WTC11 (cell line): ENCODE measurements around the gene IFIT1. TPM values are rescaled to one million over a fixed set of nuclear protein-coding genes. Genes with fewer than 3 reads are reported as not detected.
A peak's percentile ranks its signal among the peaks of the same experiment; 100 is the strongest.

Experiments
- ATAC-seq: fragments of 200-7000 bp; cut with Tn5 transposase; 2 replicates; pipeline ENCODE4 v1.10.0; 2021; ENCODE audit warnings: mild to moderate bottlenecking, moderate library complexity
- CTCF ChIA-PET: fragments of 300-600 bp; sonication (Branson Sonifier 250); formaldehyde crosslinking; loops from one replicate; lab custom pipeline; 2021; ENCODE audit warnings: antibody characterized with exemption; lab: Charles Lee
- POLR2A ChIA-PET: fragments of 350-600 bp; sonication (Branson Sonifier 250); formaldehyde crosslinking; loops from one replicate; lab custom pipeline; 2021; ENCODE audit warnings: antibody characterized with exemption; lab: Charles Lee
- DNase-seq: peaks from one replicate; pipeline ENCODE4 v3.0.0; 2021; ENCODE audit warnings: low spot score
- H3K27ac Mint-ChIP-seq: 2 replicates; pipeline ENCODE4 v1.8.0; 2021; ENCODE audit warnings: mixed read lengths
- H3K27me3 Mint-ChIP-seq: 2 replicates; pipeline ENCODE4 v1.8.0; 2021; ENCODE audit warnings: low read depth, mild to moderate bottlenecking, moderate library complexity, mixed read lengths
- H3K36me3 Mint-ChIP-seq: 2 replicates; pipeline ENCODE4 v1.8.0; 2021; ENCODE audit warnings: mixed read lengths
- H3K4me1 Mint-ChIP-seq: 2 replicates; pipeline ENCODE4 v1.8.0; 2022; ENCODE audit warnings: mixed read lengths
- H3K4me3 Mint-ChIP-seq: 2 replicates; pipeline ENCODE4 v1.8.0; 2021; ENCODE audit warnings: mild to moderate bottlenecking, moderate library complexity, mixed read lengths
- H3K9me3 Mint-ChIP-seq: 2 replicates; pipeline ENCODE4 v1.8.0; 2021; ENCODE audit warnings: mixed read lengths
- AR ChIP-seq: fragments of 250-450 bp; sonication (Bioruptor Pico); IDR thresholded peaks from 2 replicates; pipeline ENCODE4 v1.9.0; 2021; ENCODE audit warnings: mild to moderate bottlenecking
- CREB1 ChIP-seq: sonication (generic); formaldehyde crosslinking; IDR thresholded peaks from 2 replicates; pipeline ENCODE4 v1.8.0; 2023; ENCODE audit warnings: mild to moderate bottlenecking, missing genetic modification reagents
- EMX1 ChIP-seq: fragments of 250-450 bp; sonication (Bioruptor Pico); IDR thresholded peaks from 2 replicates; pipeline ENCODE4 v1.8.0; 2021; ENCODE audit warnings: mild to moderate bottlenecking
- ERG ChIP-seq: fragments of 250-450 bp; sonication (Bioruptor Pico); IDR thresholded peaks from 2 replicates; pipeline ENCODE4 v1.8.0; 2021; ENCODE audit warnings: mild to moderate bottlenecking
- FOXP1 ChIP-seq: sonication (generic); formaldehyde crosslinking; IDR thresholded peaks from 2 replicates; pipeline ENCODE4 v1.8.0; 2022; ENCODE audit warnings: missing genetic modification reagents, mild to moderate bottlenecking, moderate library complexity, borderline replicate concordance
- HMGXB4 ChIP-seq: sonication (generic); formaldehyde crosslinking; IDR thresholded peaks from 2 replicates; pipeline ENCODE4 v1.8.1; 2023; ENCODE audit warnings: mild to moderate bottlenecking, moderate library complexity, missing genetic modification reagents
- IRF2 ChIP-seq: sonication (generic); formaldehyde crosslinking; IDR thresholded peaks from 2 replicates; pipeline ENCODE4 v1.8.0; 2022; ENCODE audit warnings: low read depth, missing genetic modification reagents, borderline replicate concordance
- STAT6 ChIP-seq: sonication (generic); formaldehyde crosslinking; conservative IDR thresholded peaks from 2 replicates; pipeline ENCODE4 v1.8.1; 2023; ENCODE audit warnings: mild to moderate bottlenecking, low read depth, missing genetic modification reagents, moderate library complexity
- TCF7 ChIP-seq: sonication (generic); formaldehyde crosslinking; IDR thresholded peaks from 2 replicates; pipeline ENCODE4 v1.8.0; 2022; ENCODE audit warnings: mild to moderate bottlenecking, low read depth, missing genetic modification reagents, moderate library complexity
- ZBTB21 ChIP-seq: sonication (generic); formaldehyde crosslinking; IDR thresholded peaks from 2 replicates; pipeline ENCODE4 v1.8.1; 2023; ENCODE audit warnings: mild to moderate bottlenecking, missing genetic modification reagents, borderline replicate concordance
- ZNF416 ChIP-seq: fragments of 250-450 bp; sonication (Bioruptor Pico); IDR thresholded peaks from 2 replicates; pipeline ENCODE4 v1.9.0; 2021; ENCODE audit warnings: mild to moderate bottlenecking, inconsistent platforms
- ZNF671 ChIP-seq: fragments of 250-450 bp; sonication (Bioruptor Pico); IDR thresholded peaks from 2 replicates; pipeline ENCODE4 v1.8.0; 2021; ENCODE audit warnings: mild to moderate bottlenecking
- ZSCAN18 ChIP-seq: fragments of 250-450 bp; sonication (Bioruptor Pico); IDR thresholded peaks from 2 replicates; pipeline ENCODE4 v2.1.2; 2022; ENCODE audit warnings: mild to moderate bottlenecking, moderate library complexity
- total RNA-seq: library from RNA; stranded (reverse); gene quantifications from 3 replicates; pipeline ENCODE4 v1.2.3, GENCODE V29; 2021

Gene IFIT1
- total RNA-seq, 1 experiment from 2014 or later: 1.5 TPM

GRCh38 chr10:89431977-89432376, 39.6 kb downstream of the IFIT1 start:
- peak overlapping the region; percentile 54; the same call in 1 of the 2 replicates for H3K27ac Mint-ChIP-seq
- CTCF ChIA-PET: interaction anchor here (1.1 to 1.7 kb wide), 2 partner anchors 102 to 131 kb away, joined by 3 to 5 read pairs; no protein-coding TSS in a partner anchor

GRCh38 chr10:89438525-89438924, 46.1 kb downstream of the IFIT1 start:
- peaks cover 7% of the 10 kb centered on the region; the same call in 1 of the 2 replicates for H3K9me3 Mint-ChIP-seq

More at GRCh38 chr10:89431977-89432376, 39.6 kb downstream of the IFIT1 start:
- ATAC-seq (no peak), DNase-seq (no peak)
- peaks cover 63% of the 10 kb centered on the region for H3K4me1 Mint-ChIP-seq
- TF ChIP-seq CREB1 (CRISPR knock-in tag) (no peak), ZSCAN18 (CRISPR knock-in tag) (no peak), ERG (CRISPR knock-in tag) (no peak), IRF2 (CRISPR knock-in tag) (no peak), TCF7 (CRISPR knock-in tag) (no peak), ZNF671 (CRISPR knock-in tag) (no peak), ZNF416 (CRISPR knock-in tag) (no peak), STAT6 (no peak), AR (CRISPR knock-in tag) (no peak)
- no peaks in the 10 kb centered on the region for H3K27me3 Mint-ChIP-seq
- H3K9me3 Mint-ChIP-seq: no peaks in the 10 kb centered on the region
- no peak overlapping the region for H3K4me3 Mint-ChIP-seq
- POLR2A ChIA-PET: no interaction called here
- peaks cover 4% of the 10 kb centered on the region; the same call in 1 of the 2 replicates for H3K36me3 Mint-ChIP-seq

More at GRCh38 chr10:89438525-89438924, 46.1 kb downstream of the IFIT1 start:
- CTCF ChIA-PET: no interaction called here
- DNase-seq (no peak), ATAC-seq (no peak)
- Mint-ChIP-seq H3K4me1 (peaks cover 25% of the 10 kb centered on the region), H3K36me3 (peaks cover 12% of the 10 kb centered on the region; the same call in 1 of the 2 replicates), H3K27me3 (no peaks in the 10 kb centered on the region), H3K27ac (no peak overlapping the region), H3K4me3 (no peak overlapping the region)
- TF ChIP-seq ZBTB21 (CRISPR knock-in tag) (no peak), EMX1 (no peak), HMGXB4 (no peak), FOXP1 (CRISPR knock-in tag) (no peak)
- POLR2A ChIA-PET: no interaction called here
